Lung microvascular endothelial cell (primary cell): ENCODE data around the gene NTF3. TPM values are rescaled to one million over a fixed set of nuclear protein-coding genes. Genes with fewer than 3 reads are reported as not detected.

Source experiments
- DNase-seq, 2 donors: peaks; one replicate each; pipeline versions ENCODE4 v3.0.0 to v3.0.0-alpha.2; 2010; ENCODE audit warnings: low read depth in 2 of 2
- total RNA-seq: library from RNA; depleted of rRNA; stranded (reverse); fragments of >200 nt; gene quantifications from 2 replicates; pipeline ENCODE4 v1.2.1, GENCODE V29; 2014

NTF3 gene
- total RNA-seq, 1 donor from 2014 or later: 0.20 TPM

GRCh38 chr12:5487948-5488625, 56.2 kb downstream of the NTF3 start:
- DNase-seq: no peak

GRCh38 chr12:5488626-5488955, 56.7 kb downstream of the NTF3 start:
- no peak for DNase-seq

- no peak for DNase-seq
Measured at GRCh38 chr12:5489017-5489416, 57.1 kb downstream of the NTF3 start.

GRCh38 chr12:5489760-5490406, 58.0 kb downstream of the NTF3 start:
- no peak for DNase-seq

- DNase-seq: no peak
Measured at GRCh38 chr12:5492562-5492961, 60.7 kb downstream of the NTF3 start.

GRCh38 chr12:5493018-5493417, 61.1 kb downstream of the NTF3 start:
- DNase-seq: no peak

GRCh38 chr12:5494343-5494742, 62.4 kb downstream of the NTF3 start:
- DNase-seq: no peak

- DNase-seq: no peak
Measured at GRCh38 chr12:5497329-5498053, 65.6 kb downstream of the NTF3 start.

- DNase-seq: no peak
Measured at GRCh38 chr12:5498076-5498475, 66.2 kb downstream of the NTF3 start.

GRCh38 chr12:5498806-5499205, 66.9 kb downstream of the NTF3 start:
- DNase-seq: no peak

- DNase-seq: no peak
Measured at GRCh38 chr12:5499566-5500330, 67.8 kb downstream of the NTF3 start.

- DNase-seq: no peak
Measured at GRCh38 chr12:5500331-5500659, 68.4 kb downstream of the NTF3 start.

- no peak for DNase-seq
Measured at GRCh38 chr12:5503774-5504173, 71.9 kb downstream of the NTF3 start.

GRCh38 chr12:5505116-5505515, 73.2 kb downstream of the NTF3 start:
- DNase-seq: no peak

- no peak for DNase-seq
Measured at GRCh38 chr12:5505751-5506150, 73.8 kb downstream of the NTF3 start.

- no peak for DNase-seq
Measured at GRCh38 chr12:5506295-5506694, 74.4 kb downstream of the NTF3 start.

GRCh38 chr12:5506821-5507231, 74.9 kb downstream of the NTF3 start:
- no peak for DNase-seq

- DNase-seq: no peak
Measured at GRCh38 chr12:5507401-5507935, 75.6 kb downstream of the NTF3 start.

GRCh38 chr12:5507944-5508343, 76.0 kb downstream of the NTF3 start:
- no peak for DNase-seq

GRCh38 chr12:5509102-5509501, 77.2 kb downstream of the NTF3 start:
- no peak for DNase-seq

- DNase-seq: no peak
Measured at GRCh38 chr12:5509557-5509956, 77.6 kb downstream of the NTF3 start.

- DNase-seq: no peak
Measured at GRCh38 chr12:5510251-5510805, 78.4 kb downstream of the NTF3 start.
